Left lung (tissue), 14 donors: ENCODE measurements around the gene GNPTAB. TPM values are rescaled to one million over a fixed set of nuclear protein-coding genes. Genes with fewer than 3 reads are reported as not detected.
A peak's percentile ranks its signal among the peaks of the same experiment; 100 is the strongest.

ENCODE experiments used
- ATAC-seq: fragments of 200-7000 bp; cut with Tn5 transposase; one replicate; pipeline ENCODE4 v1.9.1; 2020; ENCODE audit warnings: moderate library complexity
- DNase-seq, 4 donors: peaks; one replicate each; pipeline ENCODE4 v3.0.0-alpha.2; 2013 to 2020
- H3K27ac ChIP-seq, 2 donors: fragments of 200-600 bp; sonication (generic) in 1 of 2; one replicate each; pipeline versions ENCODE4 v1.5.0 to v1.8.0; 2020 to 2021
- H3K27me3 ChIP-seq, 2 donors: fragments of 200-600 bp; sonication (generic) in 1 of 2; one replicate each; pipeline versions ENCODE4 v1.5.0 to v1.8.0; 2020 to 2021
- H3K36me3 ChIP-seq, 2 donors: fragments of 200-600 bp; sonication (generic) in 1 of 2; one replicate each; pipeline versions ENCODE4 v1.5.0 to v1.8.0; 2020 to 2021
- H3K4me1 ChIP-seq, 2 donors: fragments of 200-600 bp; one replicate each; pipeline ENCODE4 v1.8.0; 2021
- H3K4me3 ChIP-seq, 2 donors: fragments of 200-600 bp; sonication (generic) in 1 of 2; one replicate each; pipeline versions ENCODE4 v1.5.0 to v1.8.0; 2020 to 2021; ENCODE audit warnings: mild to moderate bottlenecking in 1 of 2
- H3K9me3 ChIP-seq, 2 donors: fragments of 200-600 bp; sonication (generic) in 1 of 2; one replicate each; pipeline versions ENCODE4 v1.5.0 to v1.8.0; 2020 to 2021
- intact Hi-C, 2 donors: fragments of 100-400 bp; cut with DNase I; formaldehyde crosslinking; loops; one replicate each; pipeline versions ENCODE4 v1.11.2 to v1.14.2; 2022
- long read RNA-seq, 12 donors: library from polyadenylated mRNA in 2 of 12; unstranded in 2 of 12; transcript quantifications; one replicate each; pipeline ENCODE4 v2.0.0 and lab custom pipeline, GENCODE V29; 2019 to 2026
- polyA plus RNA-seq, 6 donors: library from polyadenylated mRNA; unstranded; fragments of 120-200 nt; gene quantifications; one replicate each; pipeline ENCODE4 v1.2.1, GENCODE V29; 2013; ENCODE audit not compliant: insufficient read length in 6 of 6
- total RNA-seq, 2 donors: library from RNA; stranded (reverse); fragmentation: NEBNext Ultra II Directional; extraction: Animal tissue kit (Norgen Biotek cat#: 25700); gene quantifications; one replicate each; pipeline ENCODE4 v1.2.1, GENCODE V29; 2021
- TF ChIP-seq, protein P1 (sequence below), 2 donors: fragments of 200-600 bp; sonication (generic) in 1 of 2; IDR thresholded peaks; one replicate each; pipeline versions ENCODE4 v1.5.0 to v1.8.0; 2021; ENCODE audit warnings: antibody characterized with exemption in 2 of 2
- donor health status: DM: no; HTN: yes; CAD: no.
- donor health status: DM: no; HTN: no; CAD: no.

GNPTAB gene
- total RNA-seq (10 to 100 TPM; 64.8 to 68.9 TPM), polyA plus RNA-seq (10 to 100 TPM; 42.7 to 52.3 (median 50.8) TPM)
- long read RNA-seq, donor 1, full-length matches to known transcripts = 1 of 1 reads
- long read RNA-seq, donor 1, partial matches to known transcripts = 0 of 1 reads
- long read RNA-seq, donor 1, other reads (novel, unspliced or antisense) = 0 of 1 reads
- long read RNA-seq, donor 2, partial matches to known transcripts = 0 of 3 reads
- long read RNA-seq, donor 2, other reads (novel, unspliced or antisense) = 0 of 3 reads
- long read RNA-seq, donor 3, full-length matches to known transcripts = 2 of 2 reads
- long read RNA-seq, donor 3, partial matches to known transcripts = 0 of 2 reads
- long read RNA-seq, donor 3, other reads (novel, unspliced or antisense) = 0 of 2 reads
- long read RNA-seq, donor 4, partial matches to known transcripts = 13 of 17 reads
- long read RNA-seq, donor 4, other reads (novel, unspliced or antisense) = 4 of 17 reads
- long read RNA-seq, donor 5, full-length matches to known transcripts = 4 of 4 reads
- long read RNA-seq, donor 5, partial matches to known transcripts = 0 of 4 reads
- long read RNA-seq, donor 5, other reads (novel, unspliced or antisense) = 0 of 4 reads
- long read RNA-seq, donor 6 = 0 reads
- long read RNA-seq, donor 7 = 0 reads
- long read RNA-seq, donor 8, full-length matches to known transcripts = 1 of 1 reads
- long read RNA-seq, donor 8, partial matches to known transcripts = 0 of 1 reads
- long read RNA-seq, donor 8, other reads (novel, unspliced or antisense) = 0 of 1 reads
- long read RNA-seq, donor 9 = 0 reads
- long read RNA-seq, donor 10, partial matches to known transcripts = 6 of 8 reads
- long read RNA-seq, donor 10, other reads (novel, unspliced or antisense) = 1 of 8 reads
- long read RNA-seq, donor 11, full-length matches to known transcripts = 3 of 3 reads
- long read RNA-seq, donor 11, partial matches to known transcripts = 0 of 3 reads
- long read RNA-seq, donor 11, other reads (novel, unspliced or antisense) = 0 of 3 reads
- long read RNA-seq, donor 12, full-length matches to known transcripts = 4 of 4 reads
- long read RNA-seq, donor 12, partial matches to known transcripts = 0 of 4 reads
- long read RNA-seq, donor 12, other reads (novel, unspliced or antisense) = 0 of 4 reads

- H3K4me3 ChIP-seq = peak within 1 kb of the TSS; percentile 81 to 82
- DNase-seq (peak; percentile 90 to 99 (median 96)), ATAC-seq (peak; percentile 97)
- peak within 1 kb of the TSS; percentile 87 to 93 for H3K27ac ChIP-seq
- H3K36me3 ChIP-seq = no peaks in the 10 kb centered on the region
- TF ChIP-seq, protein P1, sequence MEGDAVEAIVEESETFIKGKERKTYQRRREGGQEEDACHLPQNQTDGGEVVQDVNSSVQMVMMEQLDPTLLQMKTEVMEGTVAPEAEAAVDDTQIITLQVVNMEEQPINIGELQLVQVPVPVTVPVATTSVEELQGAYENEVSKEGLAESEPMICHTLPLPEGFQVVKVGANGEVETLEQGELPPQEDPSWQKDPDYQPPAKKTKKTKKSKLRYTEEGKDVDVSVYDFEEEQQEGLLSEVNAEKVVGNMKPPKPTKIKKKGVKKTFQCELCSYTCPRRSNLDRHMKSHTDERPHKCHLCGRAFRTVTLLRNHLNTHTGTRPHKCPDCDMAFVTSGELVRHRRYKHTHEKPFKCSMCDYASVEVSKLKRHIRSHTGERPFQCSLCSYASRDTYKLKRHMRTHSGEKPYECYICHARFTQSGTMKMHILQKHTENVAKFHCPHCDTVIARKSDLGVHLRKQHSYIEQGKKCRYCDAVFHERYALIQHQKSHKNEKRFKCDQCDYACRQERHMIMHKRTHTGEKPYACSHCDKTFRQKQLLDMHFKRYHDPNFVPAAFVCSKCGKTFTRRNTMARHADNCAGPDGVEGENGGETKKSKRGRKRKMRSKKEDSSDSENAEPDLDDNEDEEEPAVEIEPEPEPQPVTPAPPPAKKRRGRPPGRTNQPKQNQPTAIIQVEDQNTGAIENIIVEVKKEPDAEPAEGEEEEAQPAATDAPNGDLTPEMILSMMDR (IDR thresholded peaks at IDR 0.05) = peak; percentile 71 to 88
- no peaks in the 10 kb centered on the region for H3K9me3 ChIP-seq
- intact Hi-C loops = loop anchor here (2.0 to 10.0 kb wide), 3 partner anchors 56 to 416 kb away; no protein-coding TSS in a partner anchor
- H3K4me1 ChIP-seq = peaks cover 8 to 47% of the 10 kb centered on the region in 2 donors
- no peaks in the 10 kb centered on the region for H3K27me3 ChIP-seq
These were observed at the start of gene GNPTAB for GRCh38 chr12:101830367-101831325. Gene GNPTAB, minus strand, starts transcription at chr12:101830959. Its CDS starts 284 bp downstream, at chr12:101830675.

- ATAC-seq = peak; percentile 4
- H3K9me3 ChIP-seq = no peaks in the 10 kb centered on the region
- no peaks in the 10 kb centered on the region for H3K27me3 ChIP-seq
- no peak for DNase-seq
- H3K4me3 ChIP-seq = peak overlapping the region; percentile 65 to 67
- intact Hi-C loops = no loop called here
- TF ChIP-seq, protein P1 (IDR thresholded peaks at IDR 0.05) = no peak
- peaks cover 13 to 73% of the 10 kb centered on the region in 2 donors for H3K4me1 ChIP-seq
- H3K36me3 ChIP-seq = peaks cover 0 to 18% of the 10 kb centered on the region in 2 donors
- H3K27ac ChIP-seq = peak overlapping the region; percentile 99
These were observed 47.6 kb upstream of the GNPTAB start for GRCh38 chr12:101878243-101878821.

GRCh38 chr12:101877806-101878242 lies 47.1 kb upstream of the GNPTAB start:
- DNase-seq = peak in 2 of 4 donors; percentile 39 to 46
- no peaks in the 10 kb centered on the region for H3K27me3 ChIP-seq
- ATAC-seq = peak; percentile 8
- H3K4me3 ChIP-seq = peak overlapping the region; percentile 65 to 67
- H3K4me1 ChIP-seq = peaks cover 13 to 73% of the 10 kb centered on the region in 2 donors
- TF ChIP-seq, protein P1 (IDR thresholded peaks at IDR 0.05) = peak in 1 of 2 donors; percentile 2
- no peaks in the 10 kb centered on the region for H3K9me3 ChIP-seq
- peaks cover 0 to 16% of the 10 kb centered on the region in 2 donors for H3K36me3 ChIP-seq
- intact Hi-C loops = no loop called here
- H3K27ac ChIP-seq = peak overlapping the region; percentile 99
